ENCODE measurements around the gene PRTFDC1. TPM values are rescaled to one million over a fixed set of nuclear protein-coding genes. Genes with fewer than 3 reads are reported as not detected.

The PRTFDC1 gene
- total and polyA plus RNA-seq, 2 experiments from 2014 or later, result 16.0 to 22.0 TPM

DNA sequence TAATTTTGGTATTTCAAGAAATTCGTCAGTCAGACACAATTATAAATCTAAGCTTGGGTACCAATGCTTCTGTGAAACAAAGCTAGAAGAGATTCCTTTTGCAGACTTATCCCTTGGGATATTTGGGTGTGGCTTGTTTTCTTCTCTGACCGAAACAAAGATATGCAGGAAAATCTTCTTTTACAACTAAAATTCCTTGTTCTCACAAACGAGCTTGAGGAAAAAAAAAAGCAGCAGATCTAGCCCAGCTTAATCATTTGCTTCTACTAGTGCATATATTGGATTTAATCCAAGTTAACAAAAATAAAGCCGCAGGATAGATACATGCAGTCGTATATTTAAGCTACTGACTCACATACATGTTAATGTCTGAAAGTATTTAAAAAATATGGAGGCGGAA lies 104.2 kb downstream of the PRTFDC1 start:
- DNase-seq, result peak; percentile 14
- WGBS, 2 experiments (ENCODE audit: low coverage in 1 of 2, low lambda C conversion rate in 2 of 2, missing lambda C conversion rate in 2 of 2), result 33 to 34% methylated on average over 6 of the region's 6 CpGs

DNA sequence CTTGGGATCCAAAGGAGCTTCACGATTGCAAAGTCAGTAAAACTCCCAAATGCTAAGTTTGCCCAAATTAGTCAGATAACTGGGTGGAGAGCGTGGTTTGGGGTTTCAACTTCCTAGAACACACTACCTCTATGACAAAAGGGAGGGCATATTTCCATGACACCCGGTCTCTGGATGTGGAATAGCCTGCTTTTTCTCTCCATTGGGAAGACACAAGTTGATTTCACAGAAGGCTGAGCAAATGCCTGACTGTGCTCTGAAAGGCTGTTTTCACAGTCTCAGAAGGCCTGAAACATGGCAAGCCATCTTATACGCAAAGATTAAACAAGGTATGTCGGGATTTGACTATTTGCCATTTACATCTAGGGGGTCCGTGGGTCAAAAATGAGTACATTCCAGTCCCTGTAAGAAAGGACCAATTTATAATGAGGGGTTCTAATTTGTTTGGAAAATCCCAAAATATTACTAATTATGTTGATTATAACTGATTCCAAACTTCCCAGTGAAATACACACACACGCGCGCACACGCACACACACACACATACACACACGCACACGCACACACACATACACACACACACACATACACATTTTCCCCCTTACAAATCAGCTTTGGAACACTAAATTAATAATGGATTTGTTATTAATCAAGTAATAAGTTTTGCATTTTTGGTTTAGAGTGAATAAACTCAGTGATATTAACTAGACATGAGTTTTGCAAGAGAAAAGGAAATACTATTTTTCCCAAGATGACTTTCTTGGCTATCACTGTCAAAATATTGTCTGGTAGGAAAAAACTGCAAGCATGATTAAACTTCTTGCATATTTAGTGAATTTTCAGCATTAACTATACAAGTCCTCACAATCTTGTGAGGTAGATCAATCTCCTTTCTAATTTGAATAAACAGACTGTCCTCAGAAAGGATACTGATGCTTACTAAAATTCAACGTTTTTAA lies 105.0 kb downstream of the PRTFDC1 start:
- WGBS, 2 experiments (ENCODE audit: low coverage in 1 of 2, low lambda C conversion rate in 2 of 2, missing lambda C conversion rate in 2 of 2), result 79 to 83% methylated on average over 13 of the region's 13 CpGs

More for the DNA sequence above, 104.2 kb downstream of the PRTFDC1 start:
- in situ Hi-C loops (cut with MboI), result no loop called here
- no peaks in the 10 kb centered on the region for H3K27me3 ChIP-seq (replicated peaks; ENCODE audit: insufficient read depth)
- peak overlapping the region; percentile 39 for H3K4me3 ChIP-seq
- no peaks in the 10 kb centered on the region for H3F3A ChIP-seq (ENCODE audit: insufficient read depth)
- no peaks in the 10 kb centered on the region for H4K20me1 ChIP-seq (ENCODE audit: insufficient read depth)
- H3K36me3 ChIP-seq (ENCODE audit: low read depth), result no peaks in the 10 kb centered on the region
- no peaks in the 10 kb centered on the region for H3K79me2 ChIP-seq (ENCODE audit: insufficient read depth)
- peak overlapping the region; percentile 4 for H3K4me2 ChIP-seq (ENCODE audit: unreplicated experiment)
- H3K9me2 ChIP-seq (ENCODE audit: insufficient read depth), result no peaks in the 10 kb centered on the region
- no peak overlapping the region for H3K27ac ChIP-seq
- peaks cover 10% of the 10 kb centered on the region for H3K4me1 ChIP-seq (ENCODE audit: insufficient read depth)
- H2AFZ ChIP-seq, result peak overlapping the region; percentile 45
- TF ChIP-seq EZH2 (IDR thresholded peaks at IDR 0.05; ENCODE audit: insufficient read depth, poor library complexity, severe bottlenecking) (no peak), EZH2phosphoT487 (IDR thresholded peaks at IDR 0.05; ENCODE audit: insufficient read depth, low read depth) (no peak)
- H3K9me3 ChIP-seq (ENCODE audit: low read depth), result no peaks in the 10 kb centered on the region
- H3K9ac ChIP-seq, result no peak overlapping the region

DNA sequence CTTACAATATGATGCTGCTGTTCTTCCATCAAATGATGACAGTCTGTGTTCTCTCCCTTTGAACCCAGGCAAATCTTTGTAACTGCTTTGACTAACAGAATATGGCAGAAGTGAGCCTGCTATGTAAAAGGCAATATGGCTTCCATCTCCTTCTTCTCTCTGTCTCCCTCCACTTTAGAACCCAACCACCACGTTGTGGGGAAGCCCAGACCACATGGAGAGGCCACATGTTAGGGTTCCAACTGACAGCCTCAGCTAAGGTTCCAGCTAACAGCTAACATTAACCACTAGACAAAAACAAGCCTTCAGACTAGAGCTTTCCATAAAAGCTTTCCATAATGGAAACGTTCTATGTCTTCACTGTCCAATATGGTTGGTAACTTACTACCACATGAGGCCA lies 107.7 kb downstream of the PRTFDC1 start:
- Histone ChIP-seq H3K4me1 (ENCODE audit: insufficient read depth) (peaks cover 10% of the 10 kb centered on the region), H3K79me2 (ENCODE audit: insufficient read depth) (no peaks in the 10 kb centered on the region), H2AFZ (no peak overlapping the region), H3K9me2 (ENCODE audit: insufficient read depth) (no peaks in the 10 kb centered on the region), H3K9ac (no peak overlapping the region), H3K4me2 (ENCODE audit: unreplicated experiment) (no peak overlapping the region), H4K20me1 (ENCODE audit: insufficient read depth) (no peaks in the 10 kb centered on the region), H3K9me3 (ENCODE audit: low read depth) (no peaks in the 10 kb centered on the region), H3K27ac (no peak overlapping the region), H3K36me3 (ENCODE audit: low read depth) (no peaks in the 10 kb centered on the region), H3F3A (ENCODE audit: insufficient read depth) (no peaks in the 10 kb centered on the region), H3K27me3 (replicated peaks; ENCODE audit: insufficient read depth) (no peaks in the 10 kb centered on the region), H3K4me3 (no peak overlapping the region)
- no peak for DNase-seq
- in situ Hi-C loops (cut with MboI), result no loop called here
- TF ChIP-seq EZH2 (IDR thresholded peaks at IDR 0.05; ENCODE audit: insufficient read depth, poor library complexity, severe bottlenecking) (no peak), EZH2phosphoT487 (IDR thresholded peaks at IDR 0.05; ENCODE audit: insufficient read depth, low read depth) (no peak)
- WGBS, 2 experiments (ENCODE audit: low coverage in 1 of 2, low lambda C conversion rate in 2 of 2, missing lambda C conversion rate in 2 of 2), result 66 to 80% methylated on average over 2 of the region's 2 CpGs

More for the DNA sequence above, 105.0 kb downstream of the PRTFDC1 start:
- 0 out of 2 replicates have a peak overlapping the region, but pooled peaks have one; percentile 45 for H2AFZ ChIP-seq
- DNase-seq, result no peak
- no peaks in the 10 kb centered on the region for H4K20me1 ChIP-seq (ENCODE audit: insufficient read depth)
- no peaks in the 10 kb centered on the region for H3K36me3 ChIP-seq (ENCODE audit: low read depth)
- no peaks in the 10 kb centered on the region for H3K79me2 ChIP-seq (ENCODE audit: insufficient read depth)
- no peaks in the 10 kb centered on the region for H3F3A ChIP-seq (ENCODE audit: insufficient read depth)
- H3K9me2 ChIP-seq (ENCODE audit: insufficient read depth), result no peaks in the 10 kb centered on the region
- H3K4me1 ChIP-seq (ENCODE audit: insufficient read depth), result peaks cover 10% of the 10 kb centered on the region
- TF ChIP-seq EZH2 (IDR thresholded peaks at IDR 0.05; ENCODE audit: insufficient read depth, poor library complexity, severe bottlenecking) (no peak), EZH2phosphoT487 (IDR thresholded peaks at IDR 0.05; ENCODE audit: insufficient read depth, low read depth) (no peak)
- H3K27ac ChIP-seq, result no peak overlapping the region
- no peaks in the 10 kb centered on the region for H3K27me3 ChIP-seq (replicated peaks; ENCODE audit: insufficient read depth)
- H3K4me3 ChIP-seq, result no peak overlapping the region
- H3K9me3 ChIP-seq (ENCODE audit: low read depth), result no peaks in the 10 kb centered on the region
- in situ Hi-C loops (cut with MboI), result no loop called here
- H3K9ac ChIP-seq, result no peak overlapping the region
- no peak overlapping the region for H3K4me2 ChIP-seq (ENCODE audit: unreplicated experiment)

DNA sequence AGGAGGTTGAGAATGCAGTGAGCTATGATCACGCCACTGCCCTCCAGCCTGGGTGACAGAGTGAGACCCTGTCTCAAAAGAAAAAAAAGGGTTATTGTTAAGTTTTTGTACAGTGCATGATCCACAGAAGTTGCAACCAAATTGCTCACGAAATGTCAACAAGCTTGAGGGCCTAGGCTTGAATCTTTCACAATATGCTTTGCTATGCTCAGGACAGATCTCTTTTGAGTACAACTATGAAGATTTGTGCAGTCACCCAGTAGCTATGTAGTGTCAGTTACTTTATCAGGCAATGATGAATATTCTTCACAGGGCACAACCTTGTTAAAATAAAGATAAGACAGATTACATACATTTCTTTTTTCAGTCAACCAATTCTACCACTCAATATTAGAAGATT lies 109.2 kb downstream of the PRTFDC1 start:
- no peak for DNase-seq
- H2AFZ ChIP-seq, result no peak overlapping the region
- H3K27ac ChIP-seq, result no peak overlapping the region
- H3F3A ChIP-seq (ENCODE audit: insufficient read depth), result no peaks in the 10 kb centered on the region
- peaks cover 6% of the 10 kb centered on the region for H3K4me1 ChIP-seq (ENCODE audit: insufficient read depth)
- no peaks in the 10 kb centered on the region for H3K9me2 ChIP-seq (ENCODE audit: insufficient read depth)
- in situ Hi-C loops (cut with MboI), result no loop called here
- H3K9ac ChIP-seq, result no peak overlapping the region
- H3K4me3 ChIP-seq, result no peak overlapping the region
- no peak overlapping the region for H3K4me2 ChIP-seq (ENCODE audit: unreplicated experiment)
- no peaks in the 10 kb centered on the region for H4K20me1 ChIP-seq (ENCODE audit: insufficient read depth)
- TF ChIP-seq EZH2phosphoT487 (IDR thresholded peaks at IDR 0.05; ENCODE audit: insufficient read depth, low read depth), result no peak
- no peak for TF ChIP-seq EZH2 (IDR thresholded peaks at IDR 0.05; ENCODE audit: insufficient read depth, poor library complexity, severe bottlenecking)
- no peaks in the 10 kb centered on the region for H3K27me3 ChIP-seq (replicated peaks; ENCODE audit: insufficient read depth)
- H3K79me2 ChIP-seq (ENCODE audit: insufficient read depth), result no peaks in the 10 kb centered on the region
- H3K9me3 ChIP-seq (ENCODE audit: low read depth), result no peaks in the 10 kb centered on the region
- no peaks in the 10 kb centered on the region for H3K36me3 ChIP-seq (ENCODE audit: low read depth)
- WGBS, 2 experiments (ENCODE audit: low coverage in 1 of 2, low lambda C conversion rate in 2 of 2, missing lambda C conversion rate in 2 of 2), result 50% methylated on average over 2 of the region's 2 CpGs
